K562 (cell line): ENCODE results near the gene TBP. TPM values are rescaled to one million over a fixed set of nuclear protein-coding genes. Genes with fewer than 3 reads are reported as not detected.

ENCODE experiments used
- DDX20 ChIP-seq: fragments of 450-650 bp; IDR thresholded peaks from 2 replicates; pipeline ENCODE4 v1.6.1; 2016; ENCODE audit warnings: missing genetic modification characterization, low read depth, mild to moderate bottlenecking, missing compliant biosample characterization, moderate library complexity
- EHMT2 ChIP-seq: fragments of 450-650 bp; IDR thresholded peaks from 2 replicates; pipeline ENCODE4 v1.6.1; 2018; ENCODE audit warnings: antibody characterized with exemption
- KAT8 ChIP-seq: fragments of 450-650 bp; IDR thresholded peaks from 2 replicates; pipeline ENCODE4 v1.6.1; 2016; ENCODE audit warnings: low read depth, mild to moderate bottlenecking
- SAP30 ChIP-seq: fragments of 200-600 bp; sonication (generic); IDR thresholded peaks from 2 replicates; pipeline ENCODE4 v1.6.1; 2012; ENCODE audit warnings: borderline replicate concordance, low read depth, mild to moderate bottlenecking, moderate library complexity, low read length, control low read depth, inconsistent platforms; ENCODE audit not compliant: insufficient read depth, poor library complexity, severe bottlenecking
- SETDB1 ChIP-seq: IDR thresholded peaks from one replicate; pipeline ENCODE4 v1.6.1; 2012; ENCODE audit warnings: low read length, control low read depth, inconsistent platforms
- SIN3A ChIP-seq, 2 experiments: fragments of 150-350 bp in 1 of 2; IDR thresholded peaks; 2 replicates each; pipeline ENCODE4 v1.6.1; 2011 to 2016; ENCODE audit warnings: borderline replicate concordance in 2 of 2, low read depth in 2 of 2, low read length in 2 of 2, mild to moderate bottlenecking in 2 of 2, moderate library complexity in 2 of 2; ENCODE audit not compliant: control insufficient read depth in 1 of 2
- polyA plus RNA-seq, 8 experiments: library from polyadenylated mRNA; depleted of rRNA in 4 of 8; stranded (reverse) in 5 of 8; unstranded in 3 of 8; fragments of >200 nt; fragmentation: Nextera tagmentation in 2 of 8; fragmentation: Illumina TruSeq in 1 of 8; extraction: Ambion mirVana in 2 of 8; extraction: Trizol in 1 of 8; gene quantifications; 2 replicates each; pipeline versions ENCODE4 v1.2.1 to v1.2.3, GENCODE V29; 2011 to 2014; ENCODE audit warnings: inconsistent platforms in 1 of 8, missing spikeins in 1 of 8
- total RNA-seq, 7 experiments: library from RNA; depleted of rRNA in 6 of 7; stranded (reverse); fragments of >200 nt in 6 of 7; fragmentation: Illumina TruSeq in 2 of 7; extraction: Trizol in 2 of 7; gene quantifications; 2 replicates each; pipeline versions ENCODE4 v1.2.1 to v1.2.3, GENCODE V29; 2011 to 2021; ENCODE audit warnings: low replicate concordance in 1 of 7
- TF ChIP-seq, protein P1 (sequence below): sonication (generic); formaldehyde crosslinking; IDR thresholded peaks from 2 replicates; pipeline ENCODE4 v1.8.1; 2023; ENCODE audit warnings: mild to moderate bottlenecking, missing genetic modification reagents
- TF ChIP-seq, protein P2 (sequence below): fragments of 450-650 bp; formaldehyde crosslinking; IDR thresholded peaks from 2 replicates; pipeline ENCODE4 v1.4.0; 2020; ENCODE audit warnings: mild to moderate bottlenecking, moderate library complexity
- TF ChIP-seq, protein P3 (sequence below): IDR thresholded peaks from 3 replicates; pipeline ENCODE4 v1.6.1; 2011; ENCODE audit warnings: borderline replicate concordance, mild to moderate bottlenecking, moderate library complexity; ENCODE audit not compliant: insufficient read length; ENCODE audit errors: extremely low read depth
- TF ChIP-seq, protein P4 (sequence below): fragments of 450-650 bp; IDR thresholded peaks from 2 replicates; pipeline ENCODE4 v1.6.1; 2016; ENCODE audit warnings: low read depth, mild to moderate bottlenecking, moderate library complexity
- TF ChIP-seq, protein P5 (sequence below): sonication (generic); formaldehyde crosslinking; IDR thresholded peaks from 2 replicates; pipeline ENCODE4 v1.5.0; 2020; ENCODE audit warnings: missing genetic modification reagents
- TF ChIP-seq, protein P6 (sequence below): sonication (generic); formaldehyde crosslinking; IDR thresholded peaks from 2 replicates; pipeline ENCODE4 v1.8.1; 2022; ENCODE audit warnings: missing genetic modification reagents
- TF ChIP-seq, protein P7 (sequence below): fragments of 450-650 bp; IDR thresholded peaks from 2 replicates; pipeline ENCODE4 v1.7.0; 2016; ENCODE audit warnings: borderline replicate concordance

TBP gene
- total and polyA plus RNA-seq, 9 of the 15 experiments (the other 6 are each of a cell fraction or from before 2014, with no cell fraction given): 28.5 to 86.1 (median 39.5) TPM

DNA sequence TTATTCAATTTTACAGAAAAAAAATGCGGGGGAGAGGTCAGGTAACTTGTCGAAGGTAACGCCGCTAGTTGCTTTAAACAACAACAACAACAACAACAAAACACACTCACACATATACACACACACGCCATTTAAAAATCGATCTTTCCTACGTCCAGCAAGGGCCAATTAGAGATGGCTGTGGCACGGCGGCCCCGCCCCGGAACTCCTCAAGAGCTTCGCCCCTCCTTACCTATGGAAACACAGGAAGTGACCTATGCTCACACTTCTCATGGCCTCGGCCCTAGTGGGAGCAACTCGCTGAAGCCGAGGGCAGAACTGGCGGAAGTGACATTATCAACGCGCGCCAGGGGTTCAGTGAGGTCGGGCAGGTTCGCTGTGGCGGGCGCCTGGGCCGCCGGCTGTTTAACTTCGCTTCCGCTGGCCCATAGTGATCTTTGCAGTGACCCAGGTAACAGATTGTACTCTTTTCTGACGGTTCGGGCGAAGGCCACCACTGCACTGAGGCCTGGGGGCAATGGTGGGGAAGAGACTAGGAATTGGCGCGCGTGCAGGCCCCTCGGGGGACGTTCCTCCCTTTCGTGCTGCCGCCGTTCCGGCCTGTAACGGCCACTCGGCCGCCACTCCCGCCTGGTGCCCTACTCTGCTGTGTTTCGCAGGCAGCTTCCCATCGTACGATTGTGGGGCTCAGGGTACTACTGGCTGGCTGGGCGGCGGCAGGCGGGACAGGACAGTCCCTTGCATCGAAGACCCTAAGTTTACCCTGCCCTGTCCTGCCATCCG is at the start of gene TBP (continued):
- TF ChIP-seq, protein P1, sequence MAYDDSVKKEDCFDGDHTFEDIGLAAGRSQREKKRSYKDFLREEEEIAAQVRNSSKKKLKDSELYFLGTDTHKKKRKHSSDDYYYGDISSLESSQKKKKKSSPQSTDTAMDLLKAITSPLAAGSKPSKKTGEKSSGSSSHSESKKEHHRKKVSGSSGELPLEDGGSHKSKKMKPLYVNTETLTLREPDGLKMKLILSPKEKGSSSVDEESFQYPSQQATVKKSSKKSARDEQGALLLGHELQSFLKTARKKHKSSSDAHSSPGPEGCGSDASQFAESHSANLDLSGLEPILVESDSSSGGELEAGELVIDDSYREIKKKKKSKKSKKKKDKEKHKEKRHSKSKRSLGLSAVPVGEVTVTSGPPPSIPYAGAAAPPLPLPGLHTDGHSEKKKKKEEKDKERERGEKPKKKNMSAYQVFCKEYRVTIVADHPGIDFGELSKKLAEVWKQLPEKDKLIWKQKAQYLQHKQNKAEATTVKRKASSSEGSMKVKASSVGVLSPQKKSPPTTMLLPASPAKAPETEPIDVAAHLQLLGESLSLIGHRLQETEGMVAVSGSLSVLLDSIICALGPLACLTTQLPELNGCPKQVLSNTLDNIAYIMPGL (CRISPR knock-in tag): no peak; the same call in 1 of the 2 replicates
- TF ChIP-seq, protein P2, sequence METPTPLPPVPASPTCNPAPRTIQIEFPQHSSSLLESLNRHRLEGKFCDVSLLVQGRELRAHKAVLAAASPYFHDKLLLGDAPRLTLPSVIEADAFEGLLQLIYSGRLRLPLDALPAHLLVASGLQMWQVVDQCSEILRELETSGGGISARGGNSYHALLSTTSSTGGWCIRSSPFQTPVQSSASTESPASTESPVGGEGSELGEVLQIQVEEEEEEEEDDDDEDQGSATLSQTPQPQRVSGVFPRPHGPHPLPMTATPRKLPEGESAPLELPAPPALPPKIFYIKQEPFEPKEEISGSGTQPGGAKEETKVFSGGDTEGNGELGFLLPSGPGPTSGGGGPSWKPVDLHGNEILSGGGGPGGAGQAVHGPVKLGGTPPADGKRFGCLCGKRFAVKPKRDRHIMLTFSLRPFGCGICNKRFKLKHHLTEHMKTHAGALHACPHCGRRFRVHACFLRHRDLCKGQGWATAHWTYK (CRISPR knock-in tag): no peak
- peak; percentile 78 for TF ChIP-seq SAP30
- no peak for TF ChIP-seq KAT8
- no peak for TF ChIP-seq EHMT2
- TF ChIP-seq SETDB1: no peak
- TF ChIP-seq, protein P3, sequence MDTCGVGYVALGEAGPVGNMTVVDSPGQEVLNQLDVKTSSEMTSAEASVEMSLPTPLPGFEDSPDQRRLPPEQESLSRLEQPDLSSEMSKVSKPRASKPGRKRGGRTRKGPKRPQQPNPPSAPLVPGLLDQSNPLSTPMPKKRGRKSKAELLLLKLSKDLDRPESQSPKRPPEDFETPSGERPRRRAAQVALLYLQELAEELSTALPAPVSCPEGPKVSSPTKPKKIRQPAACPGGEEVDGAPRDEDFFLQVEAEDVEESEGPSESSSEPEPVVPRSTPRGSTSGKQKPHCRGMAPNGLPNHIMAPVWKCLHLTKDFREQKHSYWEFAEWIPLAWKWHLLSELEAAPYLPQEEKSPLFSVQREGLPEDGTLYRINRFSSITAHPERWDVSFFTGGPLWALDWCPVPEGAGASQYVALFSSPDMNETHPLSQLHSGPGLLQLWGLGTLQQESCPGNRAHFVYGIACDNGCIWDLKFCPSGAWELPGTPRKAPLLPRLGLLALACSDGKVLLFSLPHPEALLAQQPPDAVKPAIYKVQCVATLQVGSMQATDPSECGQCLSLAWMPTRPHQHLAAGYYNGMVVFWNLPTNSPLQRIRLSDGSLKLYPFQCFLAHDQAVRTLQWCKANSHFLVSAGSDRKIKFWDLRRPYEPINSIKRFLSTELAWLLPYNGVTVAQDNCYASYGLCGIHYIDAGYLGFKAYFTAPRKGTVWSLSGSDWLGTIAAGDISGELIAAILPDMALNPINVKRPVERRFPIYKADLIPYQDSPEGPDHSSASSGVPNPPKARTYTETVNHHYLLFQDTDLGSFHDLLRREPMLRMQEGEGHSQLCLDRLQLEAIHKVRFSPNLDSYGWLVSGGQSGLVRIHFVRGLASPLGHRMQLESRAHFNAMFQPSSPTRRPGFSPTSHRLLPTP: no peak
- TF ChIP-seq, protein P4, sequence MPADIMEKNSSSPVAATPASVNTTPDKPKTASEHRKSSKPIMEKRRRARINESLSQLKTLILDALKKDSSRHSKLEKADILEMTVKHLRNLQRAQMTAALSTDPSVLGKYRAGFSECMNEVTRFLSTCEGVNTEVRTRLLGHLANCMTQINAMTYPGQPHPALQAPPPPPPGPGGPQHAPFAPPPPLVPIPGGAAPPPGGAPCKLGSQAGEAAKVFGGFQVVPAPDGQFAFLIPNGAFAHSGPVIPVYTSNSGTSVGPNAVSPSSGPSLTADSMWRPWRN: no peak
- TF ChIP-seq, protein P5, sequence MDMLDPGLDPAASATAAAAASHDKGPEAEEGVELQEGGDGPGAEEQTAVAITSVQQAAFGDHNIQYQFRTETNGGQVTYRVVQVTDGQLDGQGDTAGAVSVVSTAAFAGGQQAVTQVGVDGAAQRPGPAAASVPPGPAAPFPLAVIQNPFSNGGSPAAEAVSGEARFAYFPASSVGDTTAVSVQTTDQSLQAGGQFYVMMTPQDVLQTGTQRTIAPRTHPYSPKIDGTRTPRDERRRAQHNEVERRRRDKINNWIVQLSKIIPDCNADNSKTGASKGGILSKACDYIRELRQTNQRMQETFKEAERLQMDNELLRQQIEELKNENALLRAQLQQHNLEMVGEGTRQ (CRISPR knock-in tag): no peak
- TF ChIP-seq, protein P6, sequence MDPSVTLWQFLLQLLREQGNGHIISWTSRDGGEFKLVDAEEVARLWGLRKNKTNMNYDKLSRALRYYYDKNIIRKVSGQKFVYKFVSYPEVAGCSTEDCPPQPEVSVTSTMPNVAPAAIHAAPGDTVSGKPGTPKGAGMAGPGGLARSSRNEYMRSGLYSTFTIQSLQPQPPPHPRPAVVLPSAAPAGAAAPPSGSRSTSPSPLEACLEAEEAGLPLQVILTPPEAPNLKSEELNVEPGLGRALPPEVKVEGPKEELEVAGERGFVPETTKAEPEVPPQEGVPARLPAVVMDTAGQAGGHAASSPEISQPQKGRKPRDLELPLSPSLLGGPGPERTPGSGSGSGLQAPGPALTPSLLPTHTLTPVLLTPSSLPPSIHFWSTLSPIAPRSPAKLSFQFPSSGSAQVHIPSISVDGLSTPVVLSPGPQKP: no peak
- TF ChIP-seq DDX20 (tag): no peak
- TF ChIP-seq, protein P7, sequence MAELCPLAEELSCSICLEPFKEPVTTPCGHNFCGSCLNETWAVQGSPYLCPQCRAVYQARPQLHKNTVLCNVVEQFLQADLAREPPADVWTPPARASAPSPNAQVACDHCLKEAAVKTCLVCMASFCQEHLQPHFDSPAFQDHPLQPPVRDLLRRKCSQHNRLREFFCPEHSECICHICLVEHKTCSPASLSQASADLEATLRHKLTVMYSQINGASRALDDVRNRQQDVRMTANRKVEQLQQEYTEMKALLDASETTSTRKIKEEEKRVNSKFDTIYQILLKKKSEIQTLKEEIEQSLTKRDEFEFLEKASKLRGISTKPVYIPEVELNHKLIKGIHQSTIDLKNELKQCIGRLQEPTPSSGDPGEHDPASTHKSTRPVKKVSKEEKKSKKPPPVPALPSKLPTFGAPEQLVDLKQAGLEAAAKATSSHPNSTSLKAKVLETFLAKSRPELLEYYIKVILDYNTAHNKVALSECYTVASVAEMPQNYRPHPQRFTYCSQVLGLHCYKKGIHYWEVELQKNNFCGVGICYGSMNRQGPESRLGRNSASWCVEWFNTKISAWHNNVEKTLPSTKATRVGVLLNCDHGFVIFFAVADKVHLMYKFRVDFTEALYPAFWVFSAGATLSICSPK: no peak
- TF ChIP-seq SIN3A (IDR thresholded peaks at IDR 0.05; ENCODE audit: borderline replicate concordance in 2 of 2, control insufficient read depth in 1 of 2, low read depth in 2 of 2, low read length in 2 of 2): peak; percentile 98
